Measurements from ENCODE around the gene SUPT4H1.

The SUPT4H1 gene

GRCh38 chr17:58340405-58340876 lies 11.6 kb downstream of the SUPT4H1 start:
- in situ Hi-C loops (cut with HindIII; ENCODE audit: low sequenced_read_pairs) = no loop called here
- no peak overlapping the region for H3K4me3 ChIP-seq (ENCODE audit: low read depth, low read length)
- TF ChIP-seq CTCF (IDR thresholded peaks at IDR 0.05; ENCODE audit: low read depth, low read length, missing control alignments) = no peak
- DNase-seq (ENCODE audit: low read depth) = no peak

GRCh38 chr17:58339755-58340404 lies 12.1 kb downstream of the SUPT4H1 start:
- TF ChIP-seq CTCF (IDR thresholded peaks at IDR 0.05; ENCODE audit: low read depth, low read length, missing control alignments) = no peak
- DNase-seq (ENCODE audit: low read depth) = no peak
- in situ Hi-C loops (cut with HindIII; ENCODE audit: low sequenced_read_pairs) = no loop called here
- no peak overlapping the region for H3K4me3 ChIP-seq (ENCODE audit: low read depth, low read length)

GRCh38 chr17:58338841-58339754 lies 12.9 kb downstream of the SUPT4H1 start:
- TF ChIP-seq CTCF (IDR thresholded peaks at IDR 0.05; ENCODE audit: low read depth, low read length, missing control alignments) = no peak
- no peak for DNase-seq (ENCODE audit: low read depth)

GRCh38 chr17:58338454-58338840 lies 13.6 kb downstream of the SUPT4H1 start:
- in situ Hi-C loops (cut with HindIII; ENCODE audit: low sequenced_read_pairs) = no loop called here
- H3K4me3 ChIP-seq (ENCODE audit: low read depth, low read length) = no peak overlapping the region
- no peak for DNase-seq (ENCODE audit: low read depth)
- no peak for TF ChIP-seq CTCF (IDR thresholded peaks at IDR 0.05; ENCODE audit: low read depth, low read length, missing control alignments)

More at GRCh38 chr17:58338841-58339754, 12.9 kb downstream of the SUPT4H1 start:
- H3K4me3 ChIP-seq (ENCODE audit: low read depth, low read length) = no peak overlapping the region
- in situ Hi-C loops (cut with HindIII; ENCODE audit: low sequenced_read_pairs) = no loop called here

GRCh38 chr17:58337600-58338453 lies 14.2 kb downstream of the SUPT4H1 start:
- TF ChIP-seq CTCF (IDR thresholded peaks at IDR 0.05; ENCODE audit: low read depth, low read length, missing control alignments) = no peak
- peak; percentile 33 for DNase-seq (ENCODE audit: low read depth)
- in situ Hi-C loops (cut with HindIII; ENCODE audit: low sequenced_read_pairs) = no loop called here
- no peak overlapping the region for H3K4me3 ChIP-seq (ENCODE audit: low read depth, low read length)

GRCh38 chr17:58337210-58337599 lies 14.8 kb downstream of the SUPT4H1 start:
- no peak for DNase-seq (ENCODE audit: low read depth)
- TF ChIP-seq CTCF (IDR thresholded peaks at IDR 0.05; ENCODE audit: low read depth, low read length, missing control alignments) = no peak
- H3K4me3 ChIP-seq (ENCODE audit: low read depth, low read length) = no peak overlapping the region
- in situ Hi-C loops (cut with HindIII; ENCODE audit: low sequenced_read_pairs) = no loop called here

All from astrocyte of the cerebellum (primary cell).